Gastrocnemius medialis (tissue), 4 donors: ENCODE data around the gene RALY. TPM values are rescaled to one million over a fixed set of nuclear protein-coding genes. Genes with fewer than 3 reads are reported as not detected.

ENCODE experiments used
- ATAC-seq, 2 donors: fragments of 150-250 bp; one replicate each; pipeline ENCODE4 v1.9.1; 2016
- DNase-seq, 2 donors: peaks; one replicate each; pipeline ENCODE4 v3.0.0-alpha.2; 2019
- H3K27ac ChIP-seq, 4 donors: fragments of 200-600 bp; sonication (generic); 1 replicate in 1 of 4; 2 replicates in 3 of 4; pipeline ENCODE4 v1.5.1; 2016 to 2018; ENCODE audit warnings: mild to moderate bottlenecking in 2 of 4, moderate library complexity in 1 of 4
- H3K27me3 ChIP-seq, 3 donors: fragments of 200-600 bp; sonication (generic) in 2 of 3; 1 replicate in 1 of 3; 2 replicates in 2 of 3; pipeline versions ENCODE4 v1.5.1 to v1.6.0; 2016 to 2019; ENCODE audit warnings: mild to moderate bottlenecking in 1 of 3, moderate library complexity in 1 of 3
- H3K36me3 ChIP-seq, 2 donors: fragments of 200-600 bp; sonication (generic) in 1 of 2; one replicate each; pipeline ENCODE4 v1.5.1; 2017 to 2018
- H3K4me1 ChIP-seq, 2 donors: fragments of 200-600 bp; sonication (generic) in 1 of 2; one replicate each; pipeline ENCODE4 v1.5.1; 2016 to 2017; ENCODE audit warnings: mild to moderate bottlenecking in 2 of 2
- H3K4me3 ChIP-seq, 4 donors: fragments of 200-600 bp; sonication (generic) in 3 of 4; 1 replicate in 1 of 4; 2 replicates in 3 of 4; pipeline ENCODE4 v1.5.1; 2016 to 2019; ENCODE audit warnings: mild to moderate bottlenecking in 2 of 4
- H3K9me3 ChIP-seq, 3 donors: fragments of 200-600 bp; sonication (generic) in 2 of 3; 1 replicate in 1 of 3; 2 replicates in 2 of 3; pipeline ENCODE4 v1.5.1; 2016 to 2019
- CTCF ChIP-seq, 5 experiments: fragments of 450-650 bp in 3 of 5; fragments of 200-600 bp in 2 of 5; sonication (generic) in 2 of 5; IDR thresholded peaks in 4 of 5; conservative IDR thresholded peaks in 1 of 5; 1 replicate in 4 of 5; 2 replicates in 1 of 5; pipeline ENCODE4 v1.5.1; 2016 to 2019; ENCODE audit warnings: antibody characterized with exemption in 5 of 5, mild to moderate bottlenecking in 3 of 5, moderate library complexity in 3 of 5
- POLR2A ChIP-seq, 2 donors: fragments of 450-650 bp; IDR thresholded peaks; one replicate each; pipeline ENCODE4 v1.6.1; 2017; ENCODE audit warnings: antibody characterized with exemption in 2 of 2, mild to moderate bottlenecking in 2 of 2, moderate library complexity in 2 of 2
- in situ Hi-C, 4 donors: fragments of 200-750 bp; cut with MboI; loops; one replicate each; pipeline versions ENCODE4 v1.15.0 to v1.8.0; 2017; ENCODE audit warnings: low sequenced_read_pairs in 4 of 4
- intact Hi-C: fragments of 100-400 bp; cut with DNase I; formaldehyde crosslinking; loops from one replicate; pipeline ENCODE4 v1.15.1; 2023; ENCODE audit warnings: low total_unique reads
- total RNA-seq, 4 donors: library from RNA; depleted of rRNA; stranded (reverse); fragments of >200 nt; gene quantifications; one replicate each; pipeline versions ENCODE4 v1.1.0 to v1.2.3, GENCODE V29; 2016

The RALY gene
- total RNA-seq, 4 donors from 2014 or later, result 69.0 to 119 (median 93.1) TPM

GRCh38 chr20:34098570-34098969 lies 104.9 kb downstream of the RALY start:
- intact Hi-C loops (no loop called here), in situ Hi-C loops (no loop called here)
- no peaks in the 10 kb centered on the region for H3K27me3 ChIP-seq
- DNase-seq (no peak), ATAC-seq (no peak)
- H3K9me3 ChIP-seq, result no peaks in the 10 kb centered on the region
- TF ChIP-seq CTCF (IDR thresholded peaks at IDR 0.05 in 4 of 5, conservative IDR thresholded peaks at IDR 0.05 in 1 of 5), result no peak
- TF ChIP-seq POLR2A (IDR thresholded peaks at IDR 0.05), result no peak
- no peak overlapping the region for H3K4me3 ChIP-seq
- H3K4me1 ChIP-seq, result no peaks in the 10 kb centered on the region
- H3K27ac ChIP-seq, result no peak overlapping the region
- H3K36me3 ChIP-seq, result peaks cover 0 to 98% of the 10 kb centered on the region in 2 donors

- no peak for TF ChIP-seq POLR2A (IDR thresholded peaks at IDR 0.05)
- Histone ChIP-seq H3K4me3 (no peak overlapping the region), H3K27ac (no peak overlapping the region), H3K36me3 (peaks cover 0 to 98% of the 10 kb centered on the region in 2 donors), H3K27me3 (no peaks in the 10 kb centered on the region), H3K9me3 (no peaks in the 10 kb centered on the region), H3K4me1 (no peaks in the 10 kb centered on the region)
- ATAC-seq, result no peak
- intact Hi-C loops (no loop called here), in situ Hi-C loops (loop anchor here in 1 of 4 donors (25.0 kb wide), 1 partner anchor 637 kb away; no protein-coding TSS in a partner anchor)
- DNase-seq, result no peak
Measured at GRCh38 chr20:34099675-34100074, 106.0 kb downstream of the RALY start.

GRCh38 chr20:34100576-34100975 lies 106.9 kb downstream of the RALY start:
- H3K4me3 ChIP-seq, result no peak overlapping the region
- H3K4me1 ChIP-seq, result no peaks in the 10 kb centered on the region
- no peaks in the 10 kb centered on the region for H3K9me3 ChIP-seq
- intact Hi-C loops, result no loop called here
- DNase-seq (no peak), ATAC-seq (no peak)
- H3K36me3 ChIP-seq, result peaks cover 0 to 98% of the 10 kb centered on the region in 2 donors
- H3K27me3 ChIP-seq, result no peaks in the 10 kb centered on the region
- H3K27ac ChIP-seq, result no peak overlapping the region
- TF ChIP-seq CTCF (IDR thresholded peaks at IDR 0.05 in 4 of 5, conservative IDR thresholded peaks at IDR 0.05 in 1 of 5) (no peak), POLR2A (IDR thresholded peaks at IDR 0.05) (no peak)
- in situ Hi-C loops, result loop anchor here in 1 of 4 donors (25.0 kb wide), 1 partner anchor 638 kb away; no protein-coding TSS in a partner anchor

- no peak overlapping the region for H3K4me3 ChIP-seq
- in situ Hi-C loops, result loop anchor here in 1 of 4 donors (25.0 kb wide), 1 partner anchor 640 kb away; no protein-coding TSS in a partner anchor
- TF ChIP-seq CTCF (IDR thresholded peaks at IDR 0.05 in 4 of 5, conservative IDR thresholded peaks at IDR 0.05 in 1 of 5) (no peak), POLR2A (IDR thresholded peaks at IDR 0.05) (no peak)
- intact Hi-C loops, result no loop called here
- H3K36me3 ChIP-seq, result peaks cover 0 to 80% of the 10 kb centered on the region in 2 donors
- no peaks in the 10 kb centered on the region for H3K9me3 ChIP-seq
- H3K27ac ChIP-seq, result no peak overlapping the region
- H3K27me3 ChIP-seq, result no peaks in the 10 kb centered on the region
- ATAC-seq (no peak), DNase-seq (no peak)
- peaks cover 0 to 3% of the 10 kb centered on the region in 2 donors for H3K4me1 ChIP-seq
Measured at GRCh38 chr20:34102342-34102741, 108.6 kb downstream of the RALY start.

GRCh38 chr20:34104059-34104458 lies 110.3 kb downstream of the RALY start:
- no peak for DNase-seq
- H3K4me1 ChIP-seq, result peaks cover 11 to 19% of the 10 kb centered on the region in 2 donors
- H3K9me3 ChIP-seq, result no peaks in the 10 kb centered on the region
- no peak overlapping the region for H3K27ac ChIP-seq
- H3K27me3 ChIP-seq, result no peaks in the 10 kb centered on the region
- intact Hi-C loops (loop anchor here (2.0 kb wide), 1 partner anchor 17 kb away; no protein-coding TSS in a partner anchor), in situ Hi-C loops (loop anchor here in 1 of 4 donors (25.0 kb wide), 1 partner anchor 642 kb away; no protein-coding TSS in a partner anchor)
- H3K4me3 ChIP-seq, result no peak overlapping the region
- TF ChIP-seq CTCF (IDR thresholded peaks at IDR 0.05 in 4 of 5, conservative IDR thresholded peaks at IDR 0.05 in 1 of 5) (no peak), POLR2A (IDR thresholded peaks at IDR 0.05) (no peak)
- no peak for ATAC-seq
- H3K36me3 ChIP-seq, result peaks cover 0 to 64% of the 10 kb centered on the region in 2 donors
